Sciatic nerve (tissue), 2 donors: ENCODE data around the gene FOXJ1. TPM values are rescaled to one million over a fixed set of nuclear protein-coding genes. Genes with fewer than 3 reads are reported as not detected.

Experiments used
- ATAC-seq: fragments of 200-7000 bp; cut with Tn5 transposase; one replicate; pipeline ENCODE4 v1.9.1; 2020; ENCODE audit warnings: mild to moderate bottlenecking, moderate library complexity
- DNase-seq: peaks from one replicate; pipeline ENCODE4 v3.0.0-alpha.2; 2020; ENCODE audit warnings: low spot score
- intact Hi-C: fragments of 100-400 bp; cut with DNase I; formaldehyde crosslinking; loops from one replicate; pipeline ENCODE4 v1.14.2; 2022
- total RNA-seq: library from RNA; stranded (reverse); fragmentation: NEBNext Ultra II Directional; extraction: Animal tissue kit (Norgen Biotek cat#: 25700); gene quantifications from one replicate; pipeline ENCODE4 v1.2.1, GENCODE V29; 2021
- donor health status: DM: no; HTN: no; CAD: no.
- donor health status: DM: no; HTN: no; CAD: no.

FOXJ1 gene
- total RNA-seq, 1 donor from 2014 or later, result 0.40 TPM

DNA sequence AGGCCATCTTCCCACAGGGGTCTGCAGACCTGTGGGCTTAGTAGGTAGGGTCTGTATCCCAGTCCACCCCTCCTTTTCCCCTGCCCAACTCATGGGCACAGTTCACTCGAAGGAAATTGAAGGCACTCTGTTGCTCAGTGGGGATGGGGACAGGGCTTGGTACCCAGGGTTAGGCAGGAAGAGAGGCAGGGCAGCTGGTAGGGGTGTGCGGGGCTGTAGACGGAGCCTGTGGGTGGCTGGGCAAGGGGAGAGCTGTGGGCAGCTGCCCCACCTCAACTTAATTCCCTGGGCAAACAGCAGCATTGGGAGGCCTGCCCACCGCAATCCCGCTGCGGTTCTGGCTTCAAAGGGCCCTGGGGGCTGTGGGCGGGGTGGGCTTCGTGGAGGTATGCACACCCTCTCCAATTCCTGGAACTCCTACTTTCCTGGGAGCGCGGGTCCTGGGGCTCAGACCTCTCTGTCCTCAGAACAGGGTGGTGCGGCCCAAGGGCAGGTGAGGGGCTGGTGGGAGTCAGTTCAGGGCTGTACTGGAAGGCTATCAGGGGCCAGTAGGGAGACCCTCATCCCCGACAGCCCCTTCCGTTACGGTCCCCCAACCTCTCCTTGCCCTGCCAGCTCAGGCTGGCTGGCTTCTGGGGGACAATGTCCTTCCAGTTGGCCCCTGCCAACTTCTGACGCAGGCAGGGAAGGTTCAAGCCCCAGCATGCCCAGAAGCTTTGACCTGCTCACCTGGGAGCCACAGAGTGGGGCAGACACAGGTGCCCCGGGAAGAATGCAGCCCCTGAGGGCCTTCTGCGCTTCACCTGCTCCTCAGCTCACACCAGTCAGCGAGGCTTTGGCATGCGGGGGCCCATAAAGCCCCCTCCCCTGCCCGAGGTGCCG, 9.1 kb downstream of the FOXJ1 start:
- intact Hi-C loops, result no loop called here
- ATAC-seq (no peak), DNase-seq (no peak)

- intact Hi-C loops, result no loop called here
- no peak for ATAC-seq
- DNase-seq, result no peak
These were observed 9.9 kb downstream of the FOXJ1 start for GRCh38 chr17:76131051-76131691.

DNA sequence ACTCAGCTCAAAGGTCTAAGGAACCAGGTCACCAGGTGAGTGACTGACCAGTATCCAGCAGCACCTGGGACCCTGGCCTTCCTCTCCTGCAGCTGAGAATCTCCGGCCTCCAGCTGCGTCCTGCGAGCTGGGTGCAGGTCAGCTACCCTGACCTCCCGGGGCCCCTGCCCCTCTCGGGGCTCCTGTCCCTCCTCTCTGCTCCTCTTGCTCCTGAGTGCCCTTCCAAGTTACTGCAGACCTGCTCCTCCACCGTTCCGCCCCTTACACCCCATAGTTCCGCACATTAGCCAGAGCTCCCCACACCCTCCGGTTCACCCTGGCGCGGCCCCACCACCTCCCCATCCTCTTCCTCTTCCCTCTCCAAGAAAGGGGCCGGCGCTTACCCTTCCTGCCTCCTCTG, 10.6 kb downstream of the FOXJ1 start:
- intact Hi-C loops, result no loop called here
- no peak for DNase-seq
- no peak for ATAC-seq

DNA sequence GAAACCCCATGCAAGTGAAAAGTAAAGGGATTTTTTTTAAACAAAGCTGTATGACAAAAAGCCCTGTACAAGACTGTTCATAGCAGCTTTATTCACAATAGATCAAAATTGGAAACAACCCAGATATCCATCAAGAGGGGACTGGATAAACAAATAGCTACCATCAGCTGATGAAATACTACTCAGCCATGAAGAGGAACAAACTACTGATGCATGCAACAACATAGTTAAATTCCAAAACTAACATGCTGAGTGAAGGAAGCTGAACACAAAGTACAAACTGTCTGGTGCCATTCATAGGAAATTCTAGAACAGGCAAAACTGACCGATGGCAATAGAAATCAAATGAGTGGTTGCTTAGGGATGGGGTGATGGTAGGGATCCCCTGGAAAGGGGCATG, 15.1 kb downstream of the FOXJ1 start:
- DNase-seq, result no peak
- no peak for ATAC-seq
- intact Hi-C loops, result no loop called here

DNA sequence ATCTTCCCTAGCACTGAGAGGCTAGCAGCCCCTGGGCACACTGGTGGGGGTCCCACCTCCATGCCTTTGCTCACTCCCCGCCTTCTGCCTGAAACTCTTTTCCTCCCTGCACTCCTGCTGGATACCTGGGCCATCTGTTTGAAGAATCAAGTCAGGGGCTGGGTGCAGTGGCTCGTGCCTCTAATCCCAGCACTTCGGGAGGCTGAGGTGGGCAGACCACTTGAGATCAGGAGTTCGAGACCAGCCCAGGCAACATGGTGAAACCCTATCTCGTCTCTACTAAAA, 15.7 kb downstream of the FOXJ1 start:
- no peak for ATAC-seq
- DNase-seq, result no peak
- intact Hi-C loops, result no loop called here

DNA sequence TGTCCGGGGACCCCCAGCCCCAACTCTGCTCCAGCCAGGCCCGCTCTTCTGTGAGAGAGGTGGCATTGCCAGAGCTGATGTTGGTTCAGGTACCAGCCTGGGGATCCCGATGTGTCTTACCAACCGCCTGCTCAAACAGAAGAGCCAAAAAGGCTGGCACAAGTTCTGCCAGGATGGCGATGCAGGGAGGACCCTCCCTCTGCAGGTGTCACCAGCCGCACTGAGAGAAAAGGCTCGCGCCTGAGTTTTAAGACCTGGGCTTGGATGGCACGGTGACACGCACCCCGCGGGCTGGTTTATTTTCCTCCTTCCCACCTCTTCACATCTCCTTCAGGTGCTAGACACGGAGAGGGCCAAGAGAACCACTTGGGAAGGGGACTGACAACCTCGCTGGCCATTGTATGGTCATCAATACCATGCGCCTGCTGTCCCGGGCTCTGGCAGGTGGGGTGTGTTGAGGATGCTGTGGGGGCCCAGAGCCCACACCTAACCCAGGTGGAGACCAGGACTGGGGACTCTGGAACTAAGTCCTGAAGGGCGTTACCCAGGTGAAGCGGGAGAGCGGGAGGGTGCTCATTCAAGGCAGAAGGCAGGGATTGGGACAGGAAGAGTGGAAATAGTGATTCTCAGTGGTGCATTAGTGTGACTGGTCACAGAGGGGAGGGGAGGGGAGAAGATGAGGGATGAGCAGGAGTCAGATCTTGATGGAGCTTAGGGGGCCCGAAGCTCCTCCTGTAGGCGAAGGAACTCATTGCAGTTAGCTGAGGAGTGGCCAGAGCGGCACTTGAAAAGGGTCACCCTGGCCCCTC, 16.3 kb downstream of the FOXJ1 start:
- intact Hi-C loops, result loop anchor here (5.0 kb wide), 1 partner anchor 58 kb away; no protein-coding TSS in a partner anchor
- DNase-seq, result no peak
- ATAC-seq, result no peak

DNA sequence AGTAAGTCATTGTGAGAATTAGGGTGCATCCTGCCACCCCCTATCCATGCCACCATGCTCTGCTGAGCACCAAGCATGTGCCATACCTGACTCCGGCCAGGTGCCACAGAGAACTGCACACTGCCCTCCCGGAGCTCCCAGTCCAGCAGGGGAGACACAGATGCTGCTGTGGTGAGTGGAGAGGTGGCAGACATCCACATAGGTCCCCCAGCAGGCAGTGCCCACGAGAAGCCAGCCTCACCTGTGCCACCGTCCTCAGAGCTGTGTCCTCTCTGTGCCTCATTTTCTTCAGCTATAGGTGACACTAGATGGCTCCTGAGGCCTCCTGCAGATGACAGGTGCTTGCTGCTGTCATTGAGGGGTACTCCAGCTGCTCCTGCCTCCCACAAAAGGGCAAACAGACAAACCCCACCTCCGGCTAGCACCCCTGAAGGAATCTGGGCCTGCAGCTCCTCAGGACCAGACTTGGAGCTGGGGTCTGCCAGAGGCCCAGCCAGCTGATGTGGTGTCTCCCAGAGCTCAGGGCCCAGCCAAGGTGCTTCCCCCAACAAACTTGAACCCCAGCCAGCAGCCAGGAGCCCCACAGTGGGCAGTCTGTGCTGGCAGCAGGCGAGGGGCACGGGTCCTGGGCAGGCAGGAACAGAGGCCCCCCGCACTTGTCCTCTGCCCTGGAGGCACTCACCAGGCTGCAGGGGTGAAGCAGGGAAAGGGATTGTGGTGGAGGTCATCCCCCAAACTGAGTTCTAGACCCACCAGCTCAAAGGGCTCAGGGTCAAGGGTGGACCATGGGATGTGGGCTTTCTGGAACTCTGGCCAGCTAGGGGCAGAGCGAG, 17.1 kb downstream of the FOXJ1 start:
- intact Hi-C loops, result loop anchor here (2.0 to 5.0 kb wide), 2 partner anchors 58 to 155 kb away; no protein-coding TSS in a partner anchor
- no peak for ATAC-seq
- DNase-seq, result no peak

DNA sequence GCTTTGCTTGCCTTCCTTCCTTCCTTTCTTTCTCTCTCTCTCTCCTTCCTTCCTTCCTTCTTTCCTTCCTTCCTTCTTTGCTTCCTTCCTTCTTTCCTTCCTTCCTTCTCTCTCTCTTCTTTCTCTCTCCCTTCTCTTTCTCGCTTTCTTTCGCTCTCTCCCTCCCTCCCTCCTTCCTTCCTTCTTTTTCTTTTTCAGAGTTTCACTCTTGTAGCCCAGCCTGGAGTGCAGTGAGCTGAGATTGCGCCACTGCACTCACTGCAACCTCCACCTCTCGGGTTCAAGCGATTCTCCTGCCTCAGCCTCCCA, 17.9 kb downstream of the FOXJ1 start:
- ATAC-seq, result no peak
- no peak for DNase-seq
- intact Hi-C loops, result loop anchor here (2.0 to 5.0 kb wide), 2 partner anchors 59 to 156 kb away; no protein-coding TSS in a partner anchor

DNA sequence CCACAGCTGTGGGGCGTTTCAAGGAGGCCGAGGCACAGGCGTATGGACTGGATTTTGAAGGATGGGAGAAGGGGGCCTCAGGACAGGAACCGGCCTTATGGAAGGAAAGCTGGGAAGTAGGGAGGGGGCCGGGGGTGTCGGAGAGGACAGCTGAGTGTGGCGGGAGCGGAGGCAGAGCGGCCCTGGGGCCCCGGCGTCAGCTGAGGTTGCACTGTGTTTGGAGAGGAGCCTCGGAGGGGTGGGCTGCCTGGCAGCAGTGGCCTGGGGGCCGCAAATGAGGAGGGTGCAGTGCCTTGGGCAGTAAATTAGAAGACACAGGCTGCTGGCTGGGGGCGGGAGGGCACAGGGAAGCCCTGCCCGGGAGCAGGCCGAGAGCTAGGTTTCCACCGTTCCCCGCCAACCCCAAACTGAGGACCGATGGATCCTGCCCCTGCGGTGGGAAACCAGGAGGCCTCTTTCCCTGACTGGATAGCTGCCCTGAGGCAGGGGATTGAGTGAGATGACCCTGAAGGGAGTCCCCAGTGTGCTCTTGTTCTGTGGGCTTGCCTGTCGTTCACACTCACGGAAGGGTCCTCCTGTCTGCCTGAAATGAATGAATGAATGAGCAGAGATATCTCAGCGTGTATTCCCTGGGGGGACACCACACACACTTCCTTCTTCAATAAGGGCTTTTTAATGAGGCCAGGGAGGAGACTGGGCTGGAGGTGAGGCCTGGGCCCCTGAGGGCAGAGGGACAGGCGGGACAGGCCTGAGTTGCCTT, 18.4 kb downstream of the FOXJ1 start:
- intact Hi-C loops, result loop anchor here (2.0 to 5.0 kb wide), 2 partner anchors 60 to 156 kb away; no protein-coding TSS in a partner anchor
- DNase-seq (no peak), ATAC-seq (peak; percentile 33)

- peak; percentile 56 for ATAC-seq
- no peak for DNase-seq
- intact Hi-C loops, result loop anchor here (2.0 to 5.0 kb wide), 2 partner anchors 60 to 157 kb away; no protein-coding TSS in a partner anchor
These were observed 19.1 kb downstream of the FOXJ1 start for GRCh38 chr17:76121932-76122430.

GRCh38 chr17:76120658-76121008, 20.4 kb downstream of the FOXJ1 start:
- DNase-seq (no peak), ATAC-seq (no peak)
- intact Hi-C loops, result loop anchor here (5.0 kb wide), 1 partner anchor 62 kb away; no protein-coding TSS in a partner anchor

DNA sequence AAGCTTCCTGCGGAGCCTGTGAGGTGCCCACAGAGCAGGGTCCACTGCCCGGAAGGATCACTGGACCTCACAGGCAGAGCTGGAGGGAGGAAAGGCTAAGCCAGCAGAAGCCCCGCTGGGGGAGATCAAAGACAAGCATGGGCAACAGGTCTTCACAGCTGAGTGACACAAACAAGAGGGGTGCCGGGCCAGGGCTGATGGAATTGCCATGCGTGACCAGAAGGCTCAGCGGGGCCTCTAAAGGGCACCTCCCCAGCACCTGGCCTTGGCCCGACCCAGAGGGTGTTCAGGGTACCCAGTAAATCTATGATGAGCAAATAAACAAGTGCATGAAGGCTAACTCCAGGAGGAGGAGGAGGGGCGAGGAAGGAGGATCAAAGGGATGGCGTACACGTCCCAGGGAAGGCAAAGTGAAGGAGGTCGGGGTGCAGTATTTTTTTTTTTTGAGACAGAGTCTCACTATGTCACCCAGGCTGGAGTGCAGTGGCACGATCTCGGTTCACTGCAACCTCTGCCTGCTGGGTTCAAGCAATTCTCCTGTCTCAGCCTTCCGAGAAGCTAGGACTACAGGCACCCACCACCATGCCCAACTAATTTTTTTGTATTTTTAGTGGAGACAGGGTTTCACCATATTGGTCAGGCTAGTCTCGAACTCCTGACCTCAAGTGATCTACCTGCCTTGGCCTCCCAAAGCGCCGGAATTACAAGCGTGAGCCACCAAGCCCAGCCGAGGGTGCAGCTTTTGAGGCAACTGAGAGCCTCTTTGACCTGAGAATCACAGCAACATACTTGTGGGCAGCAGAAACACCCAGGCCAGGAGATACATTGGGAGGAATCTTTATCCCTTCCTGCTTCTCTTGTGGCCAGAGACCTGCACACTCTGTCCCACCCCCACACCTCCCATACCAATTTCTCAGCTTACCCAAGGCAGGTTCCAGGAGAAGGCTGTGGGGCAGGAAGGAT, 21.4 kb downstream of the FOXJ1 start:
- intact Hi-C loops, result loop anchor here (5.0 kb wide), 1 partner anchor 63 kb away; no protein-coding TSS in a partner anchor
- DNase-seq, result no peak
- no peak for ATAC-seq

DNA sequence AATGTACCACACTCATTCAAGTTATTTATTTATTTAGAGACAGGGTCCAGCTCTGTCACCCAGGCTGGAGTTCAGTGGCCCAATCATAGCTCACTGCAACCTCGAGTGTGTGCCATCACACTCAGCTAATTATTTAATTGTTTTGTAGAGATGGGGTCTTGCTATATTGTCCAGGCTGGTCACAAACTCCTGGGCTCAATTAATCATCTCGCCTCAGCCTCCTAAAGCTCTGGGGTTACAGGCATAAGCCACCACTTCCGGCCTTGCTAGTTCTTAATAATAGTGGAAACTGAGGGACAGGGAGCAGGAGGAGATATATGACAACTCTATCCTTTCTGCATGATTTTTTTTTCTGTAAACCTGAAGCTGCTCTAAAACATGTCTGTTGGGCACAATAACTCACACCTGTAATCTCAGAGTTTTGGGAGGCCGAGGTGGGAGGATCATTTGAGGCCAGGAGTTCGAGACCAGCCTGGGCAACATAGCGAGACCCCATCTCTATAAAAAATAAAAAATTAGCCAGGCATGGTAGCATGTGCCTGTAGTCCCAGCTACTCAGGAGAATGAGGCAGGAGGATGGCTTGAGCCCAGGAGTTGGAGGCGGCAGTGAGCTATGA, 25.8 kb downstream of the FOXJ1 start:
- intact Hi-C loops, result no loop called here
- DNase-seq, result no peak
- ATAC-seq, result no peak

DNA sequence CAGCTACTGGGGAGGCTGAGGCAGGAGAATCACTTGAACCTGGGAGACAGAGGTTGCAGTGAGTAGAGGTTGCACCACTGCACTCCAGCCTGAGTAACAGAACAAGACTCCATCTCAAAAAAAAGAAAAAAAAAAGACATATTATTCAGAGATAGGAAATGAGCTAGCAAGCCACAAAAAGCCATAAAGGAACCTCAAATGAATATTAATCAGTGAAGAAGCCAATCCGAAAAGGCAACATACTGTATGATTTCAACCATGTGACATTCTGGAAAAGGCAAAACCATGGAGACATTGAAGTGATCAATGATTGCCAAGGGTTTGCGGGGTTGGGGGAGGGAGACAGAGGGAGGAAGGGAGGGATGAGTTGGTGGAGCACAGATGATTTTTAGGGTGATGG, 29.1 kb downstream of the FOXJ1 start:
- intact Hi-C loops, result no loop called here
- DNase-seq (no peak), ATAC-seq (no peak)

DNA sequence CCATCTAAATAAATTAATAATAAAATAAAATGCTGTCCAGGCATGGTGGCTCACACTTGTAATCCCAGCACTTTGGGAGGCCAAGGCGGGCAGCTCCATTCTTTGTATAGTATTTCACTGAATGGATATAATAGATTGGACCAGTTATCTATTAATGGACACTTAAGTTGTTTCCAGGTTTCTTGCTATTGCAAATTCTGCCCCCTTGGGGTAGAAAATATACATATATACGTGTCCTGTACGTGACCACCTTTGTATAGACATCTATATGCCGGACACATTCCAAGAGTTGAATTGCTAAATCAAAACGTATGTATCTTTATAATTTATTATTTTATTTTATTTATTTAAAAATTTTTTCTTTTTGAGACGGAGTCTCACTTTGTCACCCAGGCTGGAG, 33.5 kb downstream of the FOXJ1 start:
- no peak for DNase-seq
- intact Hi-C loops, result no loop called here
- ATAC-seq, result no peak

- ATAC-seq (no peak), DNase-seq (no peak)
- intact Hi-C loops, result no loop called here
These were observed 34.3 kb downstream of the FOXJ1 start for GRCh38 chr17:76106703-76107102.

DNA sequence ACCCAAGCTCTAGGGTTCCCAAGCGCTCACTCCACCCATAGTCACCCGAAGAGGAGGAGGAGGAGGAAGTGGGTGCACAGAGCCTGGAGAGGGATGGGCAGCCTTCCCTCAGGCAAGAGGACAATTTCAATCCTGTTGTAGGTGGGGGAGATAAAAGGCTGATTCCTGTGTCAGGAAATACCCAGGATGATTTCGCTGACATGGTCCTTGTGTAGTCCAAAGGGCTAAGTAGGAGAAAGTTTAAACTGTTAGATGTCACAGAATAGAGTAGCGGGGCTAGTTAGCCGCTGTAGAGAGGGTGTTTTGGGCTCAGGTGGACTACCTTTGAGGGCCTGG, 36.2 kb downstream of the FOXJ1 start:
- intact Hi-C loops, result no loop called here
- DNase-seq, result no peak

More for the DNA sequence above, 36.2 kb downstream of the FOXJ1 start:
- no peak for ATAC-seq
